GM18526 (cell line): ENCODE results near the gene FRMD4B.

ENCODE experiments used
- POLR2A ChIP-seq: IDR thresholded peaks from 3 replicates; pipeline ENCODE4 v1.6.1; 2011; ENCODE audit not compliant: insufficient read length; ENCODE audit errors: extremely low read depth

Gene FRMD4B

DNA sequence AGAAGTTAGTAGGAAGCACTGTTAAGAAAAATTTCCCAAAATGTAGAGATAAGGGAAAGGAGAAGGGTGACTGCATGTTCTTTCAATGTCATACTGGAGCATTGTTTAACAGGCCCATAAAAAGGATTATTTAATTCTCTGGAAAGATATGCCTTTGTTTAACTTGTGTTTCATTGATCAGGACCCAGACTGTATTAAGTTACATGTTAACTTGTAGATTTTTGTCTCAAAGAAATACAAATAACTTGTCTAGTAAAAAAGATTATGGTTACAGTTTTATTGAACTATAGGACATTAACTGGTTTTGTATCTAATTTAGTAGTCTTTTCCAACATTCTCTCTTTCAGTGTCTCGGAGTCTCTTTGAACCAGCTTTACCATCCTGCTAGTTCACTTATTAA lies 213.8 kb downstream of the FRMD4B start:
- TF ChIP-seq POLR2A = no peak

DNA sequence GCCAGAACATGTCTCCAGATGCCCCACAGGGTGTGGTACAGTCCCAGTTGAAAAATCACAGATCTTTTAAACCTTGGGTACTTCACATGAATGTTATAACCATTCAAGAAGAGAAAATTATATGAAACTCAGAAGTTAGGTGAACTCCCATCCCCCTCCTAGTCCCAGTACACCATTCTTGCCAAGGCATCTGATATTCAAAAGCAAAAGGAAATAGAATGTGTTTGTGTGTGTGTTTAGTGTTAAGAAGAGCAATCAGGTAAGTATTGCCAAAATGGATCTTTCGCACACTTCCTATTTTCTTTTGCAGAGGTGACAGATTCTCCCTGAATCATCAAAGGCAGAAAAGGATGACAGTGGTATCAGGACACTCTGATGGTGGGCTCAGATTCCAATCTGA lies 219.4 kb downstream of the FRMD4B start:
- no peak for TF ChIP-seq POLR2A

DNA sequence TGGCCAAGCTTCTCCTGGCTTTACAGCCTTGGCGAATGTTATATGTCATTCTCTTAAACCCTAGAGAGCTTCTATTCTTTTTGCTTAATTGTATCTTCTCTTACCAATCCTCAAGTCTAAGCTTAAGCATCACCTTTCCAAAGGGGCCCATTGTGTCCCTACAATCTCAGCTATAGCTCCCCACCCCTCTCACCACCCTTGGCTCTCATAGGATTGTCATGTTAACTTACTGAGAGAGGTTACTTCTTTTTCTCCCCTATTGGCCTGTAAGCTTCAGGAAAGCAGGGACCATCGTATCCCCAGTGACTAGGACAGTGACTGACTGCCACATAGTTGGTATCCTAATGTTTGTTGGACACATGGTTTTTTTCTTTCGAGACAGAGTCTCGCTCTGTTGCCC lies 220.1 kb downstream of the FRMD4B start:
- no peak for TF ChIP-seq POLR2A

DNA sequence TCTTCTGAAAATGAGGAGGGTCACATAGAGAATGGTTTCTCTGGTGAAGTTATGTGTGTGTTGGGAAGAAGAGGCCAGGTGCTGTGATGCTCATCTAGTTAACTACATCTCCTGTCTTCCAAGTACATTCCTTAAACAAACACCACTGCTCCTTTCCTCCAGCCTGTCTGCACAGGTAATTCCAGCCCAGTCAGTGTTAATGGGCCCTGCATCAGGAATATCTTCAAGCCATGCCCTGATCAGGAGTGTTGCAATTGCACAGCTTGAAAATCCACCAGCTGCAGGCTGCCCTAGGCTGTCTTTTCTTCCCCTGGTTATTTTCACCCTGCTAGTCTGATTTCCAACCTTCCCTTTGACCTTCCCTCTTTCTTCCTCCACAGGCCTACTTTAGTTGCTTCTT lies 221.6 kb downstream of the FRMD4B start:
- TF ChIP-seq POLR2A = no peak

DNA sequence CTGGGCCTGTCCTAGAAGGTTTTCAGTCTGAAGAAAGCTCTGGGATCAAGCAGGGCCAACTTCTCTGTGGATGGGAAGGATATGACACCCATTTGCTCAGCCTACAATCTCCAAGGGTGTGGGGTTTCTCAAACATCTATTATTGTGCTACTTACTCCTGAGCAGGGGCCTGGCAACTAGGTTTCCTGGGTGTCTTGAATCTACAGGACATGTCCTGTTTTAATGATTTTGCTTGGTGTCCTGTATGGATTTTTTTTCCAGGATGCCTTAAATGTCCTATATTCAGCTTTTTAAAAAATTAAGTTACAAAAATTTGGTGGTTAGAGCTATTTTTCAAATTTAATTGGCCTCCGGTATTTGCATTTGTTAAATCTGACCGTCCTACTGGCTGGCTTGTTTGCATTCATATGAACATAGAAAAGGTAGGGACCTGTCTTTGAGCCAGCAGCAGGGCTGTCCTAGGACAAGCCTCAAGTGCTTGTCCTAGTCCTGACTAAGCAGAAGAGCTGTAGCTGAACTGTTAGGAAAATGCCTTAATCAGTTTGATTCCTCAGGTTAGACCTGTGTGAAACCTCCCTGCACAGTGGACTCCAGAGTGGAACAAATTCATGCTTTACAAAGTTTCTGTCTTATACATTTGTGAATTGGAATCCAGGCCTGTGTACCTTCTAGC lies 223.4 kb downstream of the FRMD4B start:
- TF ChIP-seq POLR2A = no peak

DNA sequence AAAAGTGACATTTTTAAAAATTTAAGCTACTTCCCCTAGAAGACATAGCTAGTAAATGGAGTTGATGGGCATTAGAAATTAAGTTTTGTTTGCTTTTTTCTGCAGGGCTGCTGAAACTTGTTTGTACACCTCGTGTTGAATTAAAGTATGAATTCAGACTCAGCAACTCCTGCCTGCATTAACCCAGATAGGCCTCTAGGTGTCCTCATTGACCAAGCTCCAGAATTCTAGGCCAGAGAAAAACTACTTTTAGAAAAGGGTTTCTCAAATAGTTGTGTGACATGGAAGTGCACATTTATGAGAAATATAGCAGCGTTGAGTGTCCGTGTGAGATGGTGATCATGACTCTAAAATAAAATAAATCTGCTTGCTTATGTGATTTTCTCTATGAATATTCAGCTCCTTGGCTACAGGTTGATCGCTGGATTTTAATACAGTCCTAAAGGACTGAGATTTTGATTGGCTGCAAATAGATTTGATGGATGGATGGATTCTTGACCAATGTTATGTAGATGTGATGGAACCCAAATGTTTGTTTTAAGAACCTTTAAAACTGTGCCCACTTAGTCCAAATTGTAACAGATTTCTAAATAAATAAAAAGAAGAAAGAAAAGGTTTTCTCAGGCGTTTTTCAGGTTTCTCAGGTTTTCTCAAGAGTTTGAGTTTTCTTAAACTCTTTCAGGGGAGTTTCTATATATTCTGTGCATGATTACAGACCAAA lies 224.1 kb downstream of the FRMD4B start:
- no peak for TF ChIP-seq POLR2A

DNA sequence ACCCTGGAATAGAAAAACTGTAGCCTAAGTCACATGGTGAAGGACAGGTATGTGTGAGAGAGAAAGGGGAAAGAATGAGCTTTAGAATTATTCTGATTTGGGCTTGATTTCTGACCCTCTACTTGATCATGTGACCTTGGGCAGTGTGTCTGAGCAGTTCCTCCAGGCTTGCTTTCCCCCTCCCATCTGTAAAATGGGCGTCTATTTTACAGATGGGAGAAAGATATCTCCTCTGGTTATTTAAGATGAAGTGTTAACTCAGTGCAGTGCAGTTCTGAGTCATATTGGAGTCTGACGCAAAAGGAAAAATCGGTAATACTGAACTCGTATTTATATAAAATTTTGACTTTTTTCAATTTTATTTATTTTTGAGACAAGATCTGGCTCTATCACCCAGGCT lies 225.4 kb downstream of the FRMD4B start:
- no peak for TF ChIP-seq POLR2A

DNA sequence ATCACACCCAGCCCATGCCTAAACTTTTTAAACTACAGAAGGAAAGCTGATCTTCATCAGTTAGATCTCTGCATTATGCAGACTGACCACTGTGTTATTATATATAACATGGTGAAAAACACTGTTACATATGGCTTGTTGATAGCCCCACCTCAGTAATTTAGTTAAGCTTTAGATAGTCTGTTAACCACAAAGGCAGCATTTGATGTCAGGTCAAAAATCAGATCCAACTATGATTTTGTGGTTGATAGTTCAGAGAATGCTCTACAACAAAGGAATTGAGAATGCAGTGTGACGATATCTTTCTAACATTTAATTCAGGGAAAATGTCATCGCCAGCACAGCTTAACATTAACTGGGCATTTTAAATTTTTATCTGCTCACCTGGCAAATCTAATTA lies 225.8 kb downstream of the FRMD4B start:
- no peak for TF ChIP-seq POLR2A

DNA sequence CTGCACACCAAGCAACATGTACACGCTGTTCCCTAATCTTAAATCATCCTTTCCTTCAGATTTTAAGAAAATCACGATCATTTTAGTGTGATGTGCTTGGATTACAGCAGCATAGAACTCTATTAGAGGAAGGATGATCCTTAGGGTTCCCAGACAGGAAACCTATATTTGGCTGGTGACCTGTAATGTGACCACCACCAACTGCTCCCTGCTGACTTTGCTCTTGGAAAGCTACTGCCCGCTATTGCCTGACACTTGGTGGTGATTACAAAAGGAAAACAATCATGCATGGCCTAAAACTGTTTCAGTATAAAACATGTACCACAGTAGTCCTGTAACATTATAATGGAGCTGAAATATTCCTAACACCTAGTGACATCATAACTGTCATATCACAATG lies 236.3 kb downstream of the FRMD4B start:
- TF ChIP-seq POLR2A = no peak

DNA sequence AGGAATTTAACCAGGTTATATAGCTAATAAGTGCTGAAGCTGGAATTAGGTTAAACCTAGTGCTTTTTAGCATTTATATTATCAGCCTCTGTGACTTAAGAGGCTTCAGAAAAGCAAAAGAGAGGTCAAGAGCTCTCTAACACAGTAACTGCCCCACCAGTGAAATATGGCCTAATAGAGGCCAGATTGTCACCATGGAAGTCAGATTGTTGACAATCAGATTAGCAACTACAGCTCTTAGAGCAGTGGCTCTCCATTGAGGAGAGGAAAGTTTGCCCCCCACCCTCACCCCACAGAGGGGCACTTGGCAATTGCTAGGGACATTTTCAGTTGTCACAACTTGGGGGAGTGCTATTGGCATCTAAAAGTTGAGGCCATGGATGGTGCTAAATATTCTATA lies 240.2 kb downstream of the FRMD4B start:
- no peak for TF ChIP-seq POLR2A

DNA sequence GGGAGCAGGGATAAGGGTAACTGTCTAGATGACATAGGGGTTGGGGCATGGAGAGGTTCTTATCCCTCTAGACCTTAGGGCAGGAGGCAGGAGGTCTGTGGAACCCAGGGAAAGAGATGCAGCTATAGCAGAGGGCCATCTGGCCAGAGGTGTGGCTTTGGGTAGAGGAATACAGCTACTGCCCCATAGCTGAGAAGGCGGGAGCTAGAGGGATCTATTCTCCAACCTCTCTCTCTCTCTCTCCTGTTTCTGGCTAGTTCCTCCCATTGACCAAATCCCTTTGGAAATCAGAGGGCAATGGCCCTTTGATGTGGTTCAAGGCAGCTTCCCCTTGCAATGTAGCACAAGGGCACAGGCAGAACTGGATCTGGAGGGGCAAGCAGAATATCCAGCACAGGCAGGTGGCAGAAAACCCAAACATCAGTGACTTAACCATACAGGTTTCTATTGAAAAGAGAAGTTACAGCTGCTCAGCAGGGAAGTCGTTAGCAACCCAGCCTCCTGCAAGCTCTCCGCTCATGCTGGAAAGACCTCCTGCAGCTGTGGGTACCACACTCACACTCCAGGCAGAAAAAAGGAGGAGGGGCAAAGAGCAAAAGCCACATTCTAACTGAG lies 241.2 kb downstream of the FRMD4B start:
- no peak for TF ChIP-seq POLR2A

DNA sequence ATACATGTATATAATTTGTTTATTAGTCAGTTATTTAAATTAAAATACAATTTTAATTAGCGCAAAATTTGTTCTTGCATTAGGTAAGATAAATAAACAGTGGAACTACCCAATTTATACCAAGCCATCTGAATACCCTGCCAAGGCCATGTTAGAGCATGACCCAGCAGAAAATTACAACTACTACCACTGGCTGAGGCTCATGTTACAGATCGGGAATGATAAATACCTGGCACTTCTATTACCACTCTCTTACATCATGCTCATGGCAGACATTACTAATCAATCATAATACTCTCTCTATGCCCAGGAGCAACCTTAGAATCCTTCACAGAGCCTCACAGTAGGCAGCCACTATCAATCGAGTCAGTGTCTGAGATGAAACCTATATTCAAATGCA lies 242.3 kb downstream of the FRMD4B start:
- TF ChIP-seq POLR2A = no peak

DNA sequence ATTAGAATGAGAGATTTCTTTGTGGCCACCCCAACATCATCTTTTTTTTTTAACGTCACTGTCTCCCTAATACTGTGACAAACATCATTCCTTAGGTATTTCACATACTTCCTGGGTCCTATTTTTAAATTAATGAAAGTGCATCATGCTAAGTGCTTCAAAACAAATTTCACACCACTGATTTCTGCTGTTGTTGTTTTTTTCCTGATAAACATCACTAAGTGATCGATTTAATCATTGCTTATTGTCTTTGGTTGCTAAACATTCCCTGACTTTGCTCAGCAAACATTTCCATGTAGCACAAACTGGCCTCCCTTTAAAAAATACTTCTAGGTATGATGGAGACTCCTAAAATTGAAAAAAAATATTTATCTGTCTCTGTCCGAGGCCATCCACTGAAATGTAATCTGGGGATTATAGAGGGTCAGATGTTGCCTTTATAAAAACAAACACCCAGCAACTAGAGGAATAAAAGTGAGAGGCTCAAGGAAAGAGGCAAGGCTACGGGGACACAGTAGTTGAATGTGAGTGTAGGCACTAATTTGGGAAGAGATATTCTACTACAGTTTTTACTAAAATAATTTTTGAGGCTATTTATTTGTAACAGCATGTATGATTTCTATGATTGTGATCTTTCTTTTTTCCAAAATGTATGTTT lies 243.0 kb downstream of the FRMD4B start:
- no peak for TF ChIP-seq POLR2A

DNA sequence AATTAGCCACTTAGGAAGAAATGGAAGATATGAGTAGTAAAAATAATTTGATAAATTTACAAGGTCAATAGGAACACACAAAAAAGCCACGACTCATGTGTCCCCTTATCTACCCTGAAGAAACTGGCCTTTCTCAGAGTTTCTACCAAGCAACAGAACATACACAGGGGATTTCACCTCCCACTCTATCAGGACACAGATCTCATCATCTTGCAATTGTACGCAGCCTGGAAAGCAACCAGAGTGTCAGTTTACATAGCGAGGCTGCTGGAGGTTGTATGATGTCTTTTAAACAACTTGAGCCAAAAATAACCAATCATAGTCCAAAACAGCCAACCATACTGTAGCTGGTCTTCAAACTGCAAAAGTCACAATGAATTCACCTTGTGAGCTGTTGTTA lies 243.8 kb downstream of the FRMD4B start:
- TF ChIP-seq POLR2A = no peak

DNA sequence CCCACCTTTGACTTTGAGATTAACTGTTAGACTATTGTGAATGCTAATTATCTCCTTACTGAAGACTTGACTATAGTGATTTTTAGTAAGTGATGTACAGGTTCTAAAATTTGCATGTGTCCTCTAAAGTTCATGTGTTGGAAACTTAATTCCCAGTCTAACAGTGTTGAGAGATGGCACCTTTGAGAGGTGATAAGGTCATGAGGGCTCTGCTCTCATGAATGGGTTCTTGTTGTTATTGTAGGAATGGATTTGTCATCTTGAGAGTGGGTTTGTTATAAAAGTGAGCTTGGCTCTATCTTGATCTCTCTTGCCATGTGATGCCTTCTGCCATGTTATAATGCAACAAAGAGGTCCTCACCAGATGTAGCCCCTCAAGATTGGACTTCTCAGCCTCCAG lies 244.6 kb downstream of the FRMD4B start:
- TF ChIP-seq POLR2A = no peak

DNA sequence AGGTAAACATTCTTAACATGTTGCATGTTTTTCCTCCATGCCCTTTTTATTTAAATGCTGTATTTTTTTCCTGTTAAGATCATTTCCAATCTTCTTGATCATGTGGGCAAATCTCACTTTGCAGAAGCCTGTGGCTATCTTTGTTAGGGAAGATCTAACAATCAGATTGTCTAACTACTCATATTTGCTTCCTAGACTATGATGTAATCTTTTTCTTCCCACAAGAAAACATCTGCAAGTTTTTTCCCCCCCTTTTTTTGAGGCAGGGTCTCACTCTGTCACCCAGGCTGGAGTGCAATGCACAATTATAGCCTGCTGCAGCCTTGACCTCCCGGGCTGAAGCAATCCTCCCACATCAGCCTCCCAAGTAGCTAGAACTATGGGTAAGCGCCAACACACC lies 248.5 kb downstream of the FRMD4B start:
- TF ChIP-seq POLR2A = no peak
